Measurements from ENCODE around the gene PINLYP.
A peak's percentile ranks its signal among the peaks of the same experiment; 100 is the strongest.

The PINLYP gene

DNA sequence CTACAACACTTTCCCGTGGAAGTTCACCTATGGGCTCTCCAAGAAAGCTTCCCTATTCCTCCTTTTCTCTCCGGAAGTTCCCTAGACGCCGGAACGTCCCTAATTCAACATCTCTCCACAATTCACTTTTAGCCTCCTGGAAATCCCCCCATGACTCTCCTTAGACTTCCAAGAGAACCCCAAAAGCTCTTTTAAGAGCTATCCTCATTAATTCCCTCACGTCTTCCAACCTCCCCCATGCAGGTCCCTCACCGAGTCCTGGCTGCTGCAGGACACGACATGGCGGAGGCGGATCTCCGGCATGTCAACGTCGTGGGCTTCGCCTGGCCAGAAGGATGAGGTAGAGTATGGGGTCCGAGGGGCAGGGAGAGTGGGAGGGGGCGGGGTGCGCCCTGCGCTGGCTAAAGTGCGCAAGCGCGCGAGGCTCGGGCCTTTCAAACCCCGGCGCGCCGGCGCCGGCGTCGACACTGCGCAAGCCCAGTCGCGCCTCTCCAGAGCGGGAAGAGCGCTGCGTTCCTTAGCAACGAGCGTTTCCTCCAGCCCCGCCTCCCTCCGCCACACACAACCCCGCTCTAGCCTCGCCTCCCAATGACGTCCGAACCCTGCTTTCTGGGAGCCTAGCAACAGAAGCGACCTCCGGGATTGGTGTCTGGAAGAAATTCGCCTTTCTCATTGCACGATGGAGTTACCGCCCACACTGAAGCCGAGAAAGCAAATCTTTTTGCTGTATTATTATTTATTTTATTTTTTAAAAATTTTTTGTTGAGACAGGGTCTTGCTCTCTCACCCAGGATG is at the start of gene PINLYP, which contains the start of gene XRCC1:
PINLYP (plus strand) TSS at position 646 of the 795 bp plus-strand sequence. CDS start 1,391 bp downstream, outside the sequence.
XRCC1 (minus strand) TSS at position 372 of the 795 bp plus-strand sequence; CDS start at position 303, 69 bp downstream.
- Mint-ChIP-seq H3K27ac (ENCODE audit: low read depth) (peak within 1 kb of the TSS; percentile 96), H3K4me3 (peak within 1 kb of the TSS; percentile 97), H3K9me3 (no peaks in the 10 kb centered on the region), H3K4me1 (peaks cover 37% of the 10 kb centered on the region), H3K27me3 (no peaks in the 10 kb centered on the region), H3K36me3 (ENCODE audit: insufficient read depth) (peaks cover 12% of the 10 kb centered on the region)
- ATAC-seq (replicated peaks; ENCODE audit: extremely low read depth, poor library complexity, severe bottlenecking) (peak; percentile 100), DNase-seq (ENCODE audit: low spot score in 2 of 2) (peak; percentile 86 to 95)

DNA sequence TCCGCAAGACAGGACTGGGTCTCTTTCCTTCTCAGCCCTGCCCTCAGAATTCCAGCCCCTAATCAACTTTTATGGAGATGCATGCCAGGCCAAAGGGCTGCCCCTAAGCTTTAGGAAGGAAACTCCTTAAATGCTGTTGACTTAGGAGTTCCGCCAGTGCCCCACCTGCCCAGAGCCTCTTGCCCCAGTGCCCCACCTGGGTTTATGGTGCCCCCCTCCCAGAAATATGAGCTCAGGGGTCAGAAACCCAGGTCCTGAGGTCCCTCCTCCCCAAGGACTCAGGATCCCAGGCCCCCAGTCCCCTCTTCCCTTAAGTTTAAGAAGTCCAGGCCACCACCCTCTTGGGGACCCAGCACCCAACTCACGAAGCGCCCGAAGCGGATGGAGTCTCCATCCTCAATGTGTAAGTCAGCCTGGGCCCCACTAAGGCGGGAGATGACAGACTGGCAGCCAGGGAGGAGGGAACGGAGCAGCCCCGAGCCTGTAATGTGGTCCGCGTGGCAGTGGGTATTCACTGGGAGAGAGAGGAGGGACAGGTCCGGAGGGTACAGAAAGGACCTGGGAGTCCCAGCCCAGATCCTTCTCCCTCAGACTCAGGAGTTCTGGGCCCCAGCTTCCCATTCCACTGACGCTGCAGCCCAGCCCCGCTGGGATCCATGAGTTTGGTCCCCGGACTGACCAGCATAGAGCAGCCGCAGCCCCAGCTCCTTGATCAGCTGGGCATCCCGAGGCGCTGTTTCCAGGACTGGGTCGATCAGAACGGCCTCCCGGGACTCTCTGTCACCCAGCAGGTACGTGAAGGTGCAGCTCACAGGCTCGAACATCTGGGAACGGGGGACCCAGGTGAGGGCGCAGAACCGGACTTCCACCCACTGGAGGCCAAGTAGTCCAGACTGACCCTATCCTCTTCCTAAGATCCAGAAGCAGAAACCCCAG is 49.5 kb upstream of the PINLYP start:
- no peaks in the 10 kb centered on the region for H3K9me3 Mint-ChIP-seq
- peak; percentile 26 for ATAC-seq (replicated peaks; ENCODE audit: extremely low read depth, poor library complexity, severe bottlenecking)
- no peaks in the 10 kb centered on the region for H3K36me3 Mint-ChIP-seq (ENCODE audit: insufficient read depth)
- peak overlapping the region; percentile 82 for H3K27ac Mint-ChIP-seq (ENCODE audit: low read depth)
- no peak for DNase-seq (ENCODE audit: low spot score in 2 of 2)
- H3K4me3 Mint-ChIP-seq: peak overlapping the region; percentile 70
- no peaks in the 10 kb centered on the region for H3K27me3 Mint-ChIP-seq
- H3K4me1 Mint-ChIP-seq: peaks cover 30% of the 10 kb centered on the region

DNA sequence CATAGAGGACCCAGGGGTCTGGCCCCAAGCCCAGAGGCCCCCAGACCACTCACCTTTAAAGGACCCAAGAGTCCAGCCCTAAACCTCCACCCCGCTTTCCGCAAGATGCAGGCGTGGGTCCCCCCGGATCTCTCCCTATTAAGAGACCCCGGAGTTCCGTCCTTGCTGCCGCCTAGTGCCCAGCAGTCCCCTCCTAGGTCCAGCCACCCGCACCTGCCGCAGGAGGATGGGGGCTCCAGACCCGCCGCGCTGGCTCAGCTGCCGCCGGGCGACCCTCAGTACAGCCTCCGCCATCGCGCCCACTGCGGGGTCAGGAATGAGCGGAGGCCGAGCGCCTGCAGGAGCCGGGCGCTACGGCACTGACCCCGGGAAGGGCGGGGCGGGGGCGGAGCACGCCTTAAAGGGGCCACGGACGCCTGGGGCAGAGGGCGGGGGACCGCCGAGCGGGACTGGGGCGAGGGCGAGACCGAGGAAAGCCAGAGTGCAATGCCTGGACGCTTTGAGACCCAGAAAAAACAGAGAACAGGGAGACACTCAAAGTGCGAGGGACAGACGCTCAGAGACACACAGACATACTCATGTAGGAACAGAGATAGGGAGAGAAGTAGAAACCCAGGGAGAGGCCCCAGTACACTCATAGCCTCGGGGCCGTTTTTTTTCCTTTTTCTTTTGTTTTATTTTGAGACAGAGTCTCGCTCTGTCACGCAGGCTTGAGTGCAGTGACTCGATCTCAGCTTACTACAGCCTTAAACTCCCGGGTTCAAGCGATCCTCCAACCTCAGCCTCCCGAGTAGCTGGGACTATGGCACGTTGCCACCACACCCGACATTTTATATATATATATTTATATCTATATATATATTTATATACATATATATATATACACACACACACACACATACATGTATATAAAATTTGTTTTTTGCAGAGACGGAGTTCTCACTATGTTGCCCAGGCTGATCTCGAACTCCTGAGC is 48.4 kb upstream of the PINLYP start, which contains the start of gene ETHE1:
ETHE1 (minus strand) TSS at position 318 of the 976 bp plus-strand sequence; CDS start at position 294, 24 bp downstream.
- H3K27me3 Mint-ChIP-seq: no peaks in the 10 kb centered on the region
- peak within 1 kb of the TSS; percentile 70 for H3K4me3 Mint-ChIP-seq
- peaks cover 30% of the 10 kb centered on the region for H3K4me1 Mint-ChIP-seq
- H3K27ac Mint-ChIP-seq (ENCODE audit: low read depth): peak within 1 kb of the TSS; percentile 82
- DNase-seq (ENCODE audit: low spot score in 2 of 2) (peak; percentile 34 to 39), ATAC-seq (replicated peaks; ENCODE audit: extremely low read depth, poor library complexity, severe bottlenecking) (peak; percentile 74)
- H3K36me3 Mint-ChIP-seq (ENCODE audit: insufficient read depth): no peaks in the 10 kb centered on the region
- H3K9me3 Mint-ChIP-seq: no peaks in the 10 kb centered on the region

DNA sequence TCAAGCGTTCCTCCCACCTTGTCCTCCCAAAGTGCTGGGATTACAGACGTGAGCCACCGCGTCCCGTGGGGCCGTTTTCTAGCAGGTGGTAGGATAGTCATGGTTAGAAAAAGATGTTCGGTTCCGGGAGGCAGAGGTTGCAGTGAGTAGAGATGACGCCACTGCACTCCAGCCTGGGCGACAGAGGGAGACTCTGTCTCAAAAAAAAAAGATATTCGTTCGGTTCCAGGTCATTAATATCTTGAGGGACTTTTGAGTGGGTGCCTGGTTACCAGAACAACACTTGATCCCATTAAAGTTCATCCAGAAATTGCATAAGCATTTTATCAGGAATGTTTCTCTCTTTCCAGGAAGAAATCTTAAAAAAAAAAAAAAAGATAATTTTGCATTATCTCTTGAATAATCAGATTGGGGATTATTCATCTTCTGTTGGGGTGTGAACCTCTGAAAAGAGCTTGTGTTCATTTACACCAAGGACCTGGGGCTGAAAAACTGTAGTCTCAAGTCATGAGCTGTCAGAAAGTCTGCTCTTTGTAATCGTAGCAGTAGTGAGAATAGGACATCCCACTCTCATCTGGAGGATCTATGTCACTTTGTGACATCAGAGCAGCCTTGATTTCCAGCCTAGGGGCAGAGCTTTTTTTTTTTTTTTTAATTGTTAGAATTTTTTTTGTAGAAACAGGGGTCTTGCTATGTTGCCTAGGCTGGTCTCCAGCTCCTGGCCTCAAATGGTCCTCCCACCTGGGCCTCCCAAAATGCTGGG is 47.6 kb upstream of the PINLYP start:
- peak overlapping the region; percentile 70 for H3K4me3 Mint-ChIP-seq
- ATAC-seq (replicated peaks; ENCODE audit: extremely low read depth, poor library complexity, severe bottlenecking) (no peak), DNase-seq (ENCODE audit: low spot score in 2 of 2) (no peak)
- peaks cover 37% of the 10 kb centered on the region for H3K4me1 Mint-ChIP-seq
- H3K27ac Mint-ChIP-seq (ENCODE audit: low read depth): peak overlapping the region; percentile 82
- no peaks in the 10 kb centered on the region for H3K27me3 Mint-ChIP-seq
- H3K36me3 Mint-ChIP-seq (ENCODE audit: insufficient read depth): no peaks in the 10 kb centered on the region
- H3K9me3 Mint-ChIP-seq: no peaks in the 10 kb centered on the region

DNA sequence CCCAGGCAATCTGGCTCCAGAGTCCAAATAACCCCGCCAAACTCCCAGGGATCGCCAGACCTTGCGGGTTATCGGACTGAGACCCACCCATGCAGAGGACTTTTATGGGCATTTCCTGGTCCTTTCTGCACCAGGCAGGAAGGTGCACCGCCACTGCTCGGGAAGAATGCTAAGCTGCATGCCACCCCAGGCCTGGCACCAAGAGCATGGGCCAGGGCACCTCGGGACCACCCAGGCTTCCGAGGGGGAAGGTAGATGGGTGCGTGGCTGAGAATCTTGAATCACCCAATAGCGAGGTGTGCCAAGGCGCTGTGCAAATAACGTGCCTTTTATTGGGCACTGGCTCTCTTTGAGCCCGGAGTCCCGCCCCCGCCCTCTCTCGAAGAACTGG is 43.0 kb upstream of the PINLYP start:
- H3K9me3 Mint-ChIP-seq: no peaks in the 10 kb centered on the region
- H3K4me1 Mint-ChIP-seq: peaks cover 23% of the 10 kb centered on the region
- no peaks in the 10 kb centered on the region for H3K27me3 Mint-ChIP-seq
- peak overlapping the region; percentile 89 for H3K27ac Mint-ChIP-seq (ENCODE audit: low read depth)
- H3K4me3 Mint-ChIP-seq: peak overlapping the region; percentile 89
- DNase-seq (ENCODE audit: low spot score in 2 of 2) (no peak), ATAC-seq (replicated peaks; ENCODE audit: extremely low read depth, poor library complexity, severe bottlenecking) (peak; percentile 18)
- H3K36me3 Mint-ChIP-seq (ENCODE audit: insufficient read depth): peaks cover 10% of the 10 kb centered on the region

DNA sequence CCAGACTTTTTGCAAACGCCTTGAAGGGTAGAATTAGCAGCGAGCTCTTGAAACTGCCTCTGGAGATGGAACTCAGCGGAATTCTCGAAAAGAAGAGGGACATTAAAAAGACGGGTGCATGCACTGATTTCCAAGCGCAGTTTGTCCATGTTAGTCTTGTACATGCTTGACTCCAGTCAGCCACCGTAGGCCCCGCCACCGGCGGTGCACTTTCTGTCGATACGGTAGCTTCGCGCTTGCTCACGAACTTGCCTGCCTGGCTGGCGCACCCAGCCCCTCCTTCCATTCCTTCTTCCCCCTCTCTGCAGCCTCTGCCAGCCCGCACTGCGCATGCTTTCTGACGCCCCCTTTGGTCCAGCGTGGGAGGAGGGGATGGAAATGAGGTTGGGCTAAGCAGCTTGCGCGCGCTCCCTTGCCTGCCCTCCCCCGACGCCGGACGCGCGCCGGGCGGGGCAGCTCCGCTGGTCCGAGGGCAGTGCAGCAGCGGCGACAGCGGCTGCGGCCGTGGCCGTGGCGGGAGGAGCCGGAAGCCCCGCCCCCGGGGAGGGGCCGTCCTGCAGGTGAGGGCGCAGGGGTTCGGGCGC is 42.5 kb upstream of the PINLYP start, which contains the start of gene ZNF575:
ZNF575 (plus strand) TSS at position 227 of the 584 bp plus-strand sequence. CDS start 1,235 bp downstream, outside the sequence.
- peak; percentile 62 for ATAC-seq (replicated peaks; ENCODE audit: extremely low read depth, poor library complexity, severe bottlenecking)
- no peaks in the 10 kb centered on the region for H3K9me3 Mint-ChIP-seq
- peak within 1 kb of the TSS; percentile 89 for H3K4me3 Mint-ChIP-seq
- peaks cover 10% of the 10 kb centered on the region for H3K36me3 Mint-ChIP-seq (ENCODE audit: insufficient read depth)
- H3K27ac Mint-ChIP-seq (ENCODE audit: low read depth): peak within 1 kb of the TSS; percentile 89
- H3K4me1 Mint-ChIP-seq: peaks cover 23% of the 10 kb centered on the region
- no peaks in the 10 kb centered on the region for H3K27me3 Mint-ChIP-seq
- peak; percentile 59 to 64 for DNase-seq (ENCODE audit: low spot score in 2 of 2)

DNA sequence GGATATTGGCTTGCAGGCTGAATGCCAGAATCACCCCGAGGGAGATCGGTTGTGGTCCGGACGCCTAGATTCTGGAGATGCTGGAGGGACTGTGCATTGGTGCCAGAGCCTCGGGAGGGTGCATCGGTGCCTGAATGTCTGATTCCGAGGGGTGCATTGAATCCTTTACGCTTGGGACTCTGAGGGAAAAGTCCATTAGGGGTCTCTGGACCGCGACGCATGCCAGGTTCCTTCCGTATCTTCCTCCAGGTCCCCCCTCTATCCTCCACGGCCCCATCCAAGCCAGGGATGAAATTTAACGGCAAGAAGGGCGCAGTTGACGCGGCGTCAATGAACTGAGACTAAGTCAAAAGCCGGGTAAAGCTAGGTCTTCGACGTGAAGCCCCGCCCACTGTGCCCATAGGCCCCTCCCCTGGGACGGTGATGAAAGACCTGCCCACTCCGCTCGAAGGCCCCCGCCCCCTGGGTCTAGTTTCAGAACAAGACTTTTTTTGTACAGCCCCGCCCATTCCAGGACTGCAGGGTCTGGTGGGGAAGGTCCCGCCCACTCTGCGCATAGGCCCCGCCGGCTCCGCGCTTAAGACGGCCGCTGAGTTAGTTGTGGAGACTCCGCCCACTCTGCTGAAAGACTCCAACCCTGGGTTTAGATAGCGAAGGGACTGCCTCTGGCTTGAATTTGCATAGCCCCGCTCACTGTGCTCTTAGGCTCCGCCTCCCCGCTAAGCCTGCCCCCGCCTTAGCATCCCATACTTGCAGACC is 41.9 kb upstream of the PINLYP start:
- peak overlapping the region; percentile 89 for H3K27ac Mint-ChIP-seq (ENCODE audit: low read depth)
- ATAC-seq (replicated peaks; ENCODE audit: extremely low read depth, poor library complexity, severe bottlenecking): peak; percentile 75

DNA sequence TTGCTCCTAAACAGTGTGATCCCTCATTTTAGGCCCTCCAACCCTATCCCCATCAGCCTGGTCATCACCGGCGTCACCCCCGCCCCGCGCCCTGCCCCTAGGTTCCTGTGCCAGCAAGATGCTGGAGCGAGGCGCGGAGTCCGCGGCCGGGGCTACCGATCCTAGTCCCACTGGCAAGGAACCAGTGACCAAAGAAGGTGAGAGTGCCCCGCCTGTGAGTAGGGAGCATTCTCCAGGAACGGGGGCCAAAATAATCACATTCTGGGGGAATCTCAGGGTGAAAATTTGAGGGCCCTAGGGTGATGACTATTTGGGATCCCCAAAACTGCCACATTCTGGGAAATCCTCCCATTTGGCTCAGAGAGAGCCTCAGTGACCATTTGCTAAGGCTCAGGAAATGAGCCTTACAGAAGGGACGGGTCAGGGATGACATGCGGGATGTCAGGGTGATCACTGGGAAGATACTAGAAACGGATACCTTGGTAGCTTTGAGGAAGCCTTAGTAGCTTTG is 41.2 kb upstream of the PINLYP start:
- no peak for ATAC-seq (replicated peaks; ENCODE audit: extremely low read depth, poor library complexity, severe bottlenecking)
- H3K4me1 Mint-ChIP-seq: peaks cover 23% of the 10 kb centered on the region
- DNase-seq (ENCODE audit: low spot score in 2 of 2): no peak
- peak overlapping the region; percentile 89 for H3K27ac Mint-ChIP-seq (ENCODE audit: low read depth)
- H3K4me3 Mint-ChIP-seq: peak overlapping the region; percentile 89
- H3K27me3 Mint-ChIP-seq: no peaks in the 10 kb centered on the region
- peaks cover 11% of the 10 kb centered on the region for H3K36me3 Mint-ChIP-seq (ENCODE audit: insufficient read depth)
- peaks cover 10% of the 10 kb centered on the region for H3K9me3 Mint-ChIP-seq

More for the DNA sequence above, 41.9 kb upstream of the PINLYP start:
- Mint-ChIP-seq H3K9me3 (peaks cover 5% of the 10 kb centered on the region), H3K36me3 (ENCODE audit: insufficient read depth) (peaks cover 11% of the 10 kb centered on the region), H3K4me3 (peak overlapping the region; percentile 89), H3K27me3 (no peaks in the 10 kb centered on the region), H3K4me1 (peaks cover 23% of the 10 kb centered on the region)
- DNase-seq (ENCODE audit: low spot score in 2 of 2): peak; percentile 91 to 92

DNA sequence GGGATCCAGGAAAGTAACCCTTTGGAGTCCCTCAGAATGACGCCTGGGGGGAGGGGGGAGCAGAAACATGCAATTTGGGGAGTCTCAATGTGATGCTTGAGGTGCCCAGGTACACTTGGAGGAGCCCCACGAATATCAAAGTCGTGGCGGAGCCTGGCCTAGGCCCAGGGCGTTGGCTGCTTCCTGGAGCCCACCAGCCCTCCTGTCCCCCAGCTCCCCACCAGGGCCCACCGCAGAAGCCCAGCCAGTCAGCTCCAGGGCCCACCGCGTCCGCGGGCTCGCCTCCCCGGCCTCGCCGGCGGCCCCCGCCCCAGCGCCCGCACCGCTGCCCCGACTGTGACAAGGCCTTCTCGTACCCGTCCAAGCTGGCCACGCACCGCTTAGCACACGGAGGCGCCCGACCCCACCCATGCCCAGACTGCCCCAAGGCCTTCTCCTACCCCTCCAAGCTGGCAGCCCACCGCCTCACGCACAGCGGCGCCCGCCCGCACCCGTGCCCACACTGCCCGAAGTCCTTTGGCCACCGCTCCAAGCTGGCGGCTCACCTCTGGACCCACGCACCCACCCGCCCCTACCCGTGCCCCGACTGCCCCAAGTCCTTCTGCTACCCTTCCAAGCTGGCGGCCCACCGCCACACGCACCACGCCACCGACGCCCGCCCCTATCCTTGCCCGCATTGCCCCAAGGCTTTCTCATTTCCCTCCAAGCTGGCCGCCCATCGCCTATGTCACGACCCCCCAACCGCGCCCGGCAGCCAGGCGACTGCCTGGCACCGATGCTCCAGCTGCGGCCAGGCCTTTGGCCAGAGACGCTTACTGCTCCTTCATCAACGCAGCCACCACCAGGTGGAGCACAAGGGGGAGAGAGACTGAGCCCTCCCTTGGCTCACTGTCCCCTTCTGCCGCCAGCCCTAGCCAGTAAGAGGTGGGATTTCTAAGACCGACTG is 40.5 kb upstream of the PINLYP start:
- Mint-ChIP-seq H3K27me3 (no peaks in the 10 kb centered on the region), H3K4me3 (peak overlapping the region; percentile 25)
- DNase-seq (ENCODE audit: low spot score in 2 of 2): no peak

More for the DNA sequence above, 40.5 kb upstream of the PINLYP start:
- ATAC-seq (replicated peaks; ENCODE audit: extremely low read depth, poor library complexity, severe bottlenecking): no peak
- Mint-ChIP-seq H3K4me1 (peaks cover 23% of the 10 kb centered on the region), H3K9me3 (peaks cover 11% of the 10 kb centered on the region), H3K27ac (ENCODE audit: low read depth) (peak overlapping the region; percentile 82), H3K36me3 (ENCODE audit: insufficient read depth) (peaks cover 11% of the 10 kb centered on the region)

All from central memory CD8-positive, alpha-beta T cell (primary cell).